MM.1S (cell line): ENCODE measurements around the gene PRKG1.

ENCODE experiments used
- DNase-seq: peaks from one replicate; pipeline ENCODE4 v3.0.0-alpha.2; 2015
- H2AFZ ChIP-seq: fragments of 300-600 bp; sonication (generic); 2 replicates; pipeline ENCODE4 v1.6.0; 2016; ENCODE audit warnings: antibody characterized with exemption, low read length
- H3F3A ChIP-seq: fragments of 300-600 bp; sonication (generic); 2 replicates; pipeline ENCODE4 v1.6.1; 2016; ENCODE audit warnings: mild to moderate bottlenecking, antibody characterized with exemption, low read length, moderate library complexity, mixed read lengths; ENCODE audit not compliant: insufficient read depth
- H3K27ac ChIP-seq: fragments of 300-600 bp; sonication (generic); 2 replicates; pipeline ENCODE4 v1.5.1; 2016; ENCODE audit warnings: mild to moderate bottlenecking, low read length
- H3K27me3 ChIP-seq: fragments of 300-600 bp; sonication (generic); replicated peaks from 2 replicates; pipeline ENCODE4 v1.6.0; 2016; ENCODE audit warnings: low read length; ENCODE audit not compliant: insufficient read depth
- H3K36me3 ChIP-seq: fragments of 300-600 bp; sonication (generic); replicated peaks from 2 replicates; pipeline ENCODE4 v1.6.1; 2016; ENCODE audit warnings: mild to moderate bottlenecking, low read length, mixed read lengths; ENCODE audit not compliant: insufficient read depth
- H3K4me1 ChIP-seq: fragments of 300-600 bp; sonication (generic); 2 replicates; pipeline ENCODE4 v1.6.1; 2016; ENCODE audit warnings: low read length, mixed read lengths
- H3K4me2 ChIP-seq: fragments of 300-600 bp; sonication (generic); 2 replicates; pipeline ENCODE4 v1.6.0; 2016; ENCODE audit warnings: low read depth, low read length
- H3K4me3 ChIP-seq: fragments of 300-600 bp; sonication (generic); 2 replicates; pipeline ENCODE4 v1.5.1; 2016; ENCODE audit warnings: low read length, mixed read lengths
- H3K79me2 ChIP-seq: fragments of 300-600 bp; sonication (generic); 2 replicates; pipeline ENCODE4 v1.6.1; 2016; ENCODE audit warnings: mixed run types, low read length, mixed read lengths
- H3K9ac ChIP-seq: fragments of 300-600 bp; sonication (generic); 2 replicates; pipeline ENCODE4 v1.6.1; 2016; ENCODE audit warnings: low read length, mixed read lengths
- H3K9me2 ChIP-seq: fragments of 300-600 bp; sonication (generic); replicated peaks from 2 replicates; pipeline ENCODE4 v1.6.1; 2016; ENCODE audit warnings: mild to moderate bottlenecking, low read length, mixed read lengths; ENCODE audit not compliant: insufficient read depth
- H3K9me3 ChIP-seq: fragments of 300-600 bp; sonication (generic); replicated peaks from 2 replicates; pipeline ENCODE4 v1.6.1; 2016; ENCODE audit warnings: mild to moderate bottlenecking, low read length, mixed read lengths; ENCODE audit not compliant: insufficient read depth
- H4K20me1 ChIP-seq: fragments of 300-600 bp; sonication (generic); 2 replicates; pipeline ENCODE4 v1.6.1; 2016; ENCODE audit warnings: mild to moderate bottlenecking, low read length, moderate library complexity, mixed read lengths; ENCODE audit not compliant: insufficient read depth
- CTCF ChIP-seq: fragments of 300-600 bp; sonication (generic); IDR thresholded peaks from 2 replicates; pipeline ENCODE4 v1.5.1; 2016; ENCODE audit warnings: antibody characterized with exemption, low read length, mixed read lengths
- EZH2 ChIP-seq: fragments of 300-600 bp; sonication (generic); optimal IDR thresholded peaks from 2 replicates; pipeline ENCODE3; 2017; ENCODE audit warnings: low read depth, mild to moderate bottlenecking, antibody characterized with exemption, low read length, mixed read lengths
- EZH2phosphoT487 ChIP-seq: fragments of 300-600 bp; sonication (generic); IDR thresholded peaks from 2 replicates; pipeline ENCODE4 v1.6.1; 2018; ENCODE audit warnings: antibody characterized with exemption, low read length

Gene PRKG1

GRCh38 chr10:51358227-51358626, 283.9 kb downstream of the PRKG1 start:
- no peak for DNase-seq
- Histone ChIP-seq H4K20me1 (no peaks in the 10 kb centered on the region), H3K27ac (no peak overlapping the region), H3F3A (no peaks in the 10 kb centered on the region), H3K79me2 (no peaks in the 10 kb centered on the region), H3K4me1 (no peaks in the 10 kb centered on the region), H3K9me2 (no peaks in the 10 kb centered on the region), H3K4me2 (no peak overlapping the region), H3K9ac (no peak overlapping the region), H3K9me3 (no peaks in the 10 kb centered on the region), H3K36me3 (no peaks in the 10 kb centered on the region), H3K27me3 (no peaks in the 10 kb centered on the region), H2AFZ (no peak overlapping the region), H3K4me3 (no peak overlapping the region)
- TF ChIP-seq EZH2phosphoT487 = no peak
- no peak for TF ChIP-seq CTCF
- no peak for TF ChIP-seq EZH2

DNA sequence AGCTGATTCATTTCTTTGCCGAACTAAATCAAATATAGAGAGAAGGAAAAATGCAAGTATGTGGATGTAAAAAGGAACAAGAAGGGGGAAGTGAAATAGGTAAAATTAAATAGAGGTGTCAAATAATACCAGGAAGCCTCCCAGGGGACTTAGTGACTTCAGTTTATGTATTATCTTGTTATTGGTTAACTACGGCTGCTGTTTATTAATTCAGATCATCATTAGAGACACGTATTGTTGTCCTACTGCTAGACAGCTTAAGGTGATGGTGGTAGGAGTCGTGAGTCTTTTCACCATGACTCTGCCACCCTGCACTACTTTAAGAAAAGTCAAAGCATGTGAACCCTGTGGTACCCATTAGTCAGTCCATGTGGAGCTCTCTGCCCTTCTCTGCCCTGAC, 289.1 kb downstream of the PRKG1 start:
- Histone ChIP-seq H3K4me2 (no peak overlapping the region), H3K79me2 (no peaks in the 10 kb centered on the region), H3K27me3 (no peaks in the 10 kb centered on the region), H3K9me3 (no peaks in the 10 kb centered on the region), H4K20me1 (no peaks in the 10 kb centered on the region), H2AFZ (no peak overlapping the region), H3K9me2 (no peaks in the 10 kb centered on the region), H3K4me3 (no peak overlapping the region), H3F3A (no peaks in the 10 kb centered on the region), H3K27ac (no peak overlapping the region), H3K36me3 (no peaks in the 10 kb centered on the region), H3K4me1 (no peaks in the 10 kb centered on the region), H3K9ac (no peak overlapping the region)
- DNase-seq = no peak
- TF ChIP-seq EZH2phosphoT487 (no peak), CTCF (no peak), EZH2 (no peak)

DNA sequence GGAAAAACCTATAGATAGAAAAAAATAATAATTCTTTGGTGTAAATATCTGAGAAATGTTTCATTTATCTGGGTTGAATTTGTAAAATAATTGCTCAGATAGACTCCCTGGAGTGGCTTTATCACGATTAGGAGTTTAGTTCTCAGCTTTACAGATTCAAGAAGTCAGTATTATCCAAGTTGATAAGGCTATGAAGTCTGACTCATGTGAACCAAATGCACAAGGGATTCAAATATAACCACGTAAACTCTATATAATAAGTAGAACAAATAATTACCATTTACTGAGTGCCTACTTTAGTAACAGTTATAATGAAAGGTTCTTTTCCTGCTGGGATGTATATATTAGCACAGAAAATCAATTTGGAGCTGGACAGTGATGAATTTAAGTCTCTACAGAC, 290.4 kb downstream of the PRKG1 start:
- no peaks in the 10 kb centered on the region for H3K36me3 ChIP-seq
- H3K4me2 ChIP-seq = no peak overlapping the region
- no peaks in the 10 kb centered on the region for H3K9me2 ChIP-seq
- H3K79me2 ChIP-seq = no peaks in the 10 kb centered on the region
- DNase-seq = no peak
- H3K27ac ChIP-seq = no peak overlapping the region
- H2AFZ ChIP-seq = no peak overlapping the region
- H3K4me1 ChIP-seq = no peaks in the 10 kb centered on the region
- no peaks in the 10 kb centered on the region for H3K27me3 ChIP-seq
- H3K9me3 ChIP-seq = no peaks in the 10 kb centered on the region
- H3F3A ChIP-seq = no peaks in the 10 kb centered on the region
- no peaks in the 10 kb centered on the region for H4K20me1 ChIP-seq
- H3K4me3 ChIP-seq = no peak overlapping the region
- TF ChIP-seq EZH2phosphoT487 (no peak), CTCF (no peak), EZH2 (no peak)
- H3K9ac ChIP-seq = no peak overlapping the region
